Body of pancreas (tissue), 4 donors: ENCODE measurements around the gene INIP. TPM values are rescaled to one million over a fixed set of nuclear protein-coding genes. Genes with fewer than 3 reads are reported as not detected.

Experiments
- ATAC-seq: fragments of 150-250 bp; one replicate; pipeline ENCODE4 v1.9.1; 2016
- DNase-seq, 4 donors: peaks; one replicate each; pipeline ENCODE4 v3.0.0-alpha.2; 2019
- H3K27ac ChIP-seq, 4 donors: fragments of 200-600 bp; sonication (generic); 1 replicate in 3 of 4; 2 replicates in 1 of 4; pipeline versions ENCODE4 v1.5.1 to v1.6.1; 2016 to 2019; ENCODE audit warnings: mild to moderate bottlenecking in 1 of 4, mixed read lengths in 1 of 4, moderate library complexity in 1 of 4
- H3K27me3 ChIP-seq, 2 donors: fragments of 200-600 bp; sonication (generic); one replicate each; pipeline ENCODE4 v1.6.0; 2016; ENCODE audit warnings: mild to moderate bottlenecking in 1 of 2
- H3K36me3 ChIP-seq, 2 donors: fragments of 200-600 bp; sonication (generic); replicated peaks in 1 of 2; 2 replicates each; pipeline ENCODE4 v1.5.1; 2016; ENCODE audit warnings: low read depth in 2 of 2; ENCODE audit not compliant: insufficient read depth in 1 of 2
- H3K4me1 ChIP-seq: fragments of 200-600 bp; sonication (generic); one replicate; pipeline ENCODE4 v1.6.0; 2016
- H3K4me3 ChIP-seq, 2 donors: fragments of 200-600 bp; sonication (generic); 1 replicate in 1 of 2; 2 replicates in 1 of 2; pipeline ENCODE4 v1.5.1; 2016 to 2019
- H3K9me3 ChIP-seq, 3 donors: fragments of 200-600 bp; sonication (generic); 1 replicate in 2 of 3; 2 replicates in 1 of 3; pipeline ENCODE4 v1.5.1; 2016
- POLR2A ChIP-seq, 3 donors: fragments of 450-650 bp; IDR thresholded peaks; one replicate each; pipeline ENCODE4 v1.6.1; 2016; ENCODE audit warnings: antibody characterized with exemption in 3 of 3, mild to moderate bottlenecking in 2 of 3
- WGBS, 2 donors: methylation state at CpG; one replicate each; pipeline ENCODE4 v1.1.5; 2017; 5-methylcytosine and 5-hydroxymethylcytosine counted together
- intact Hi-C: fragments of 100-400 bp; cut with DNase I; formaldehyde crosslinking; loops from one replicate; pipeline ENCODE4 v1.15.1; 2023
- total RNA-seq, 2 donors: library from RNA; depleted of rRNA; stranded (reverse); fragments of >200 nt; gene quantifications; one replicate each; pipeline ENCODE4 v1.1.0, GENCODE V29; 2016
- TF ChIP-seq, protein P1 (sequence below), 7 experiments: fragments of 450-650 bp in 4 of 7; fragments of 200-600 bp in 3 of 7; sonication (generic) in 3 of 7; IDR thresholded peaks; one replicate each; pipeline ENCODE4 v1.5.1; 2016 to 2019; ENCODE audit warnings: antibody characterized with exemption in 7 of 7

The INIP gene
- total RNA-seq, 2 donors from 2014 or later: 13.5 to 14.5 TPM

DNA sequence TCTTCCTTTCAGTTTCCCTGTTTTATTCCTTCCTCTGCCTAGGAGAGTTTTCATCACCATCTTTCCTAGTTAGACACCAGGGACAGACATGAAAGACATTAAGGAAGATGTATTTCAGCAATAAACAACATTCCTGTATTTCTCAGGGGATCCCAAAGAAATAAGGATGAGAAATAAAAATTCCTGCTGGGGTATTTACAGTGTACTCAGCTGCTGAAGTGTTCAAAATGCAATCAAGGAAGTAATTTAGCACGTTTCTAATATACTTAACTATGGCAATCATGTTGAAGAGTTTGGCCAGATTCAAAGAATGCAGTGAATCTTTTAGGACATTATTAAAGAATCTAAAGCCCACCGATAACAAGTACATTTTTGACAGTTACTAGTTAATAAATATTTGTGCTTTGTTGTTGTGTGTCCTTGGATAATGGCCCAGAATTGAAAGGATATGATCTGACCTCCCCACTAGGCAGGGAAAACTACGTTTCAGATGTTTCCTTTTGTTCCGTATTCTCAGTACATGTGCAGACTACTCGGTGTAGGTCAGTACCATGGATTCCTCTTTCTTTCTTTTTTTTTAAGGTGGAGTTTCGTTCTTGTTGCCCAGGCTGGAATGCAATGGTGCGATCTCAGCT is 46.8 kb downstream of the INIP start:
- ATAC-seq (no peak), DNase-seq (no peak)
- no peaks in the 10 kb centered on the region for H3K9me3 ChIP-seq
- no peak overlapping the region for H3K4me3 ChIP-seq
- no peak overlapping the region for H3K27ac ChIP-seq
- TF ChIP-seq, protein P1, sequence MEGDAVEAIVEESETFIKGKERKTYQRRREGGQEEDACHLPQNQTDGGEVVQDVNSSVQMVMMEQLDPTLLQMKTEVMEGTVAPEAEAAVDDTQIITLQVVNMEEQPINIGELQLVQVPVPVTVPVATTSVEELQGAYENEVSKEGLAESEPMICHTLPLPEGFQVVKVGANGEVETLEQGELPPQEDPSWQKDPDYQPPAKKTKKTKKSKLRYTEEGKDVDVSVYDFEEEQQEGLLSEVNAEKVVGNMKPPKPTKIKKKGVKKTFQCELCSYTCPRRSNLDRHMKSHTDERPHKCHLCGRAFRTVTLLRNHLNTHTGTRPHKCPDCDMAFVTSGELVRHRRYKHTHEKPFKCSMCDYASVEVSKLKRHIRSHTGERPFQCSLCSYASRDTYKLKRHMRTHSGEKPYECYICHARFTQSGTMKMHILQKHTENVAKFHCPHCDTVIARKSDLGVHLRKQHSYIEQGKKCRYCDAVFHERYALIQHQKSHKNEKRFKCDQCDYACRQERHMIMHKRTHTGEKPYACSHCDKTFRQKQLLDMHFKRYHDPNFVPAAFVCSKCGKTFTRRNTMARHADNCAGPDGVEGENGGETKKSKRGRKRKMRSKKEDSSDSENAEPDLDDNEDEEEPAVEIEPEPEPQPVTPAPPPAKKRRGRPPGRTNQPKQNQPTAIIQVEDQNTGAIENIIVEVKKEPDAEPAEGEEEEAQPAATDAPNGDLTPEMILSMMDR (IDR thresholded peaks at IDR 0.05): no peak
- TF ChIP-seq POLR2A (IDR thresholded peaks at IDR 0.05): no peak
- no peaks in the 10 kb centered on the region for H3K36me3 ChIP-seq
- WGBS, 2 donors: 67 to 70% methylated on average over 7 of the region's 7 CpGs
- no peaks in the 10 kb centered on the region for H3K4me1 ChIP-seq
- intact Hi-C loops: no loop called here
- no peaks in the 10 kb centered on the region for H3K27me3 ChIP-seq

DNA sequence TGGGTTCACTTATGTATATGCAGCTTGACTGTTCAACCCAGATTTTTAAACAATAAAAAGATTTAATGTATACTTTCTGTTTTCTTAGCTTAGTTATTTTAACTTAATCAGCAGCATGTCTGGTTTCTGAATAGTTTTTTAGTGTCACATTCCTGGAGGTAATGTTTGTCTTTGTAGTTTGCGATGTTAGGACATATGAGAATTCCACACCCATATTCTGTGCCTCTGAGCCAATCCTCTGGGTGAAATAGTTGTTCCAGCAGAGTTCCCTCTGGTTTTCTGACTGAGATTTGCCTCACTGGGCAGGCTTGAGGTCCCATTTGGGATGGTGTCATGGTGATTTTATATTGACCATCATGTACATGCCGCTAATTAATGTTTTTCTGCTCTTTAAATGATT is 48.6 kb downstream of the INIP start:
- Histone ChIP-seq H3K4me3 (no peak overlapping the region), H3K36me3 (no peaks in the 10 kb centered on the region), H3K4me1 (no peaks in the 10 kb centered on the region), H3K9me3 (no peaks in the 10 kb centered on the region), H3K27ac (no peak overlapping the region), H3K27me3 (no peaks in the 10 kb centered on the region)
- intact Hi-C loops: no loop called here
- DNase-seq (no peak), ATAC-seq (no peak)
- WGBS, 2 donors: 79 to 93% methylated on average over 2 of the region's 2 CpGs
- TF ChIP-seq, protein P1 (IDR thresholded peaks at IDR 0.05): no peak
- TF ChIP-seq POLR2A (IDR thresholded peaks at IDR 0.05): no peak

DNA sequence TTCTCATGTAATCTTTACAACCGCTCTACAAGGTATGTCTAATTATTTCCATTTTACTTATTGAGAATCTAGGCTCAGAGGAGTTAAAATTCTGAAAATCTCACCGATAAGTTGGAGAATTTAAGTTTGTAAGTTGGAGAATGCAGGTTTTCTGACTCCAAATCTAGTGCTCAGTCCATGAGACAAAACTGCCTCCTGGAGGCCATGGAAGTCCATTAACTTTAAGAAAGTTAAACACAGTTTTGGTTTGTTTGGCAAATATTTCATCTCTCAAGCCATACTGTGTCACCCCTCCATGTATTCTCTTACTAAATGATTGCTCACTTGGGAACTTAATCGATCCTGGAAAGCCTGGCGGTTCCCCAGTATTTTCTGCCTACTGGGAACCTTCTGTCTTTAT is 52.6 kb downstream of the INIP start:
- ATAC-seq (no peak), DNase-seq (peak in 2 of 4 donors; percentile 10 to 16)
- TF ChIP-seq POLR2A (IDR thresholded peaks at IDR 0.05): no peak
- TF ChIP-seq, protein P1 (IDR thresholded peaks at IDR 0.05): peak in 5 of 7 experiments; percentile 10 to 46 (median 43)
- Histone ChIP-seq H3K9me3 (no peaks in the 10 kb centered on the region), H3K4me3 (no peak overlapping the region), H3K36me3 (no peaks in the 10 kb centered on the region), H3K27ac (no peak overlapping the region), H3K27me3 (no peaks in the 10 kb centered on the region), H3K4me1 (no peaks in the 10 kb centered on the region)
- 44 to 48% methylated on average over 4 of the region's 4 CpGs for WGBS, 2 donors
- intact Hi-C loops: no loop called here

DNA sequence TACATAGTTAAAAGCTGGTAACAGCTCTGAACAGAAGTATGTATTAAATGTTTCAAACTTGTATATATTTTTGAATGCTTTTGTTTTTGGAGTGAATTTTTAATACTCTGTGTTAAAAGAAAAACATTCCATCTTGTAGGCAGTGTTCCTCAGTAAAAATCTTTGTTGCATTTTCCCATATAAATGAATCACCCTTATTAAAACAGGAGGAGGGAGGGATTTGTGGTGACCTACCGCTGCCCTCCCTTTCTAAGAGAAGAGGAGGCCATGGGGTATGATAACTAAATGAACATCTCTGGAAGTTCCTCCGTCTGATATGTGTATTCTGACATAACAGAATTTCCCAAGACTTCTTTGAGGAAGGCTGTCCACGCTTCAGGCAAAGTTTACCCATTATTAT is 53.4 kb downstream of the INIP start:
- H3K4me1 ChIP-seq: no peaks in the 10 kb centered on the region
- intact Hi-C loops: no loop called here
- no peak for TF ChIP-seq POLR2A (IDR thresholded peaks at IDR 0.05)
- TF ChIP-seq, protein P1 (IDR thresholded peaks at IDR 0.05): no peak
- no peaks in the 10 kb centered on the region for H3K36me3 ChIP-seq
- H3K4me3 ChIP-seq: no peak overlapping the region
- H3K27ac ChIP-seq: no peak overlapping the region
- no peaks in the 10 kb centered on the region for H3K9me3 ChIP-seq
- H3K27me3 ChIP-seq: no peaks in the 10 kb centered on the region
- no peak for DNase-seq
- no peak for ATAC-seq
- WGBS, 2 donors: 87 to 89% methylated on average over 3 of the region's 3 CpGs

DNA sequence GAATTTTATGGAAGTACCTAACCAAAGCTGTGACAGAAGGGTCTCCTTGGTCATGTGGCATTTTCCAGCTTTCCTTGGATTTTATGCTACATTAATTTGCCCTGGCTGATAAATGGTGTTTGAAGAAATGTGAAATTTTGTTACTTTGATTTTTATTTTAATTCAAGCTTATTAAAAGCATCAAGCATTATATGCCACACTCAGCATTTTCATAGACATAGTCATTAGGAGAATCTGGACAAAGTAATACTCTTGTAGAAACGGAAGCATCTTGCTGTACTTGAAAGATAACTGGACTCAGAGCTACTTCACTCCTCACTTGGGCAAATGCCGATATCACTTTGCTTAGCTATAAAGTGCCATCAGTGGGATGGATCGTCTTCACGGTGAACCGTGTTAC is 54.2 kb downstream of the INIP start:
- no peak for TF ChIP-seq POLR2A (IDR thresholded peaks at IDR 0.05)
- TF ChIP-seq, protein P1 (IDR thresholded peaks at IDR 0.05): no peak
- Histone ChIP-seq H3K4me3 (no peak overlapping the region), H3K27me3 (no peaks in the 10 kb centered on the region), H3K9me3 (no peaks in the 10 kb centered on the region), H3K36me3 (no peaks in the 10 kb centered on the region), H3K4me1 (no peaks in the 10 kb centered on the region), H3K27ac (no peak overlapping the region)
- intact Hi-C loops: no loop called here
- ATAC-seq (no peak), DNase-seq (no peak)
- 90 to 97% methylated on average over 5 of the region's 5 CpGs for WGBS, 2 donors
